Measurements from ENCODE around the gene KIF26B.

The KIF26B gene

GRCh38 chr1:245209658-245210435 is 55.1 kb downstream of the KIF26B start:
- DNase-seq (ENCODE audit: low read depth in 3 of 3), result no peak

- DNase-seq (ENCODE audit: low read depth in 3 of 3), result no peak
Measured at GRCh38 chr1:245211035-245211749, 56.4 kb downstream of the KIF26B start.

GRCh38 chr1:245211761-245212160 is 57.0 kb downstream of the KIF26B start:
- no peak for DNase-seq (ENCODE audit: low read depth in 3 of 3)

- no peak for DNase-seq (ENCODE audit: low read depth in 3 of 3)
Measured at GRCh38 chr1:245212221-245212710, 57.5 kb downstream of the KIF26B start.

GRCh38 chr1:245213066-245213831 is 58.5 kb downstream of the KIF26B start:
- DNase-seq (ENCODE audit: low read depth in 3 of 3), result no peak

GRCh38 chr1:245215071-245215470 is 60.3 kb downstream of the KIF26B start:
- no peak for DNase-seq (ENCODE audit: low read depth in 3 of 3)

GRCh38 chr1:245216366-245217115 is 61.8 kb downstream of the KIF26B start:
- DNase-seq (ENCODE audit: low read depth in 3 of 3), result no peak

- no peak for DNase-seq (ENCODE audit: low read depth in 3 of 3)
Measured at GRCh38 chr1:245217853-245218608, 63.2 kb downstream of the KIF26B start.

GRCh38 chr1:245220381-245220985 is 65.7 kb downstream of the KIF26B start:
- DNase-seq (ENCODE audit: low read depth in 3 of 3), result no peak

GRCh38 chr1:245221805-245222204 is 67.0 kb downstream of the KIF26B start:
- no peak for DNase-seq (ENCODE audit: low read depth in 3 of 3)

GRCh38 chr1:245222931-245223595 is 68.3 kb downstream of the KIF26B start:
- no peak for DNase-seq (ENCODE audit: low read depth in 3 of 3)

- DNase-seq (ENCODE audit: low read depth in 3 of 3), result no peak
Measured at GRCh38 chr1:245225322-245226202, 70.8 kb downstream of the KIF26B start.

GRCh38 chr1:245226203-245226499 is 71.4 kb downstream of the KIF26B start:
- no peak for DNase-seq (ENCODE audit: low read depth in 3 of 3)

GRCh38 chr1:245229051-245229450 is 74.3 kb downstream of the KIF26B start:
- DNase-seq (ENCODE audit: low read depth in 3 of 3), result no peak

- DNase-seq (ENCODE audit: low read depth in 3 of 3), result no peak
Measured at GRCh38 chr1:245232931-245233330, 78.1 kb downstream of the KIF26B start.

GRCh38 chr1:245234217-245235081 is 79.7 kb downstream of the KIF26B start:
- no peak for DNase-seq (ENCODE audit: low read depth in 3 of 3)

- no peak for DNase-seq (ENCODE audit: low read depth in 3 of 3)
Measured at GRCh38 chr1:245235156-245235555, 80.4 kb downstream of the KIF26B start.

GRCh38 chr1:245240648-245241165 is 85.9 kb downstream of the KIF26B start:
- no peak for DNase-seq (ENCODE audit: low read depth in 3 of 3)

All from stimulated activated CD4-positive, alpha-beta T cell treated with anti-CD3 and anti-CD28 coated beads, TNF-alpha, amount 100 ng/mL, for 48 hours (primary cell).